GM03348 (cell line): ENCODE results near the gene SLC16A12.

Experiments used
- DNase-seq: peaks from one replicate; pipeline ENCODE4 v3.0.0; 2012; ENCODE audit warnings: low spot score

Gene SLC16A12

GRCh38 chr10:89390476-89391225 lies 144.7 kb downstream of the SLC16A12 start:
- DNase-seq, result no peak

- peak; percentile 53 for DNase-seq
Observed at GRCh38 chr10:89389254-89389653, 146.1 kb downstream of the SLC16A12 start.

GRCh38 chr10:89388806-89389205 lies 146.6 kb downstream of the SLC16A12 start:
- peak; percentile 5 for DNase-seq

GRCh38 chr10:89384474-89385340 lies 150.7 kb downstream of the SLC16A12 start:
- peak; percentile 27 for DNase-seq

- DNase-seq, result no peak
Observed at GRCh38 chr10:89382757-89383156, 152.6 kb downstream of the SLC16A12 start.
